NCI-H2196 (cell line): Measurements from ENCODE around the gene TAGLN3.

ENCODE experiments used
- DNase-seq: peaks from one replicate; lab custom pipeline; 2025; ENCODE audit not compliant: unreplicated experiment; lab: John Stamatoyannopoulos, UW

Gene TAGLN3

DNA sequence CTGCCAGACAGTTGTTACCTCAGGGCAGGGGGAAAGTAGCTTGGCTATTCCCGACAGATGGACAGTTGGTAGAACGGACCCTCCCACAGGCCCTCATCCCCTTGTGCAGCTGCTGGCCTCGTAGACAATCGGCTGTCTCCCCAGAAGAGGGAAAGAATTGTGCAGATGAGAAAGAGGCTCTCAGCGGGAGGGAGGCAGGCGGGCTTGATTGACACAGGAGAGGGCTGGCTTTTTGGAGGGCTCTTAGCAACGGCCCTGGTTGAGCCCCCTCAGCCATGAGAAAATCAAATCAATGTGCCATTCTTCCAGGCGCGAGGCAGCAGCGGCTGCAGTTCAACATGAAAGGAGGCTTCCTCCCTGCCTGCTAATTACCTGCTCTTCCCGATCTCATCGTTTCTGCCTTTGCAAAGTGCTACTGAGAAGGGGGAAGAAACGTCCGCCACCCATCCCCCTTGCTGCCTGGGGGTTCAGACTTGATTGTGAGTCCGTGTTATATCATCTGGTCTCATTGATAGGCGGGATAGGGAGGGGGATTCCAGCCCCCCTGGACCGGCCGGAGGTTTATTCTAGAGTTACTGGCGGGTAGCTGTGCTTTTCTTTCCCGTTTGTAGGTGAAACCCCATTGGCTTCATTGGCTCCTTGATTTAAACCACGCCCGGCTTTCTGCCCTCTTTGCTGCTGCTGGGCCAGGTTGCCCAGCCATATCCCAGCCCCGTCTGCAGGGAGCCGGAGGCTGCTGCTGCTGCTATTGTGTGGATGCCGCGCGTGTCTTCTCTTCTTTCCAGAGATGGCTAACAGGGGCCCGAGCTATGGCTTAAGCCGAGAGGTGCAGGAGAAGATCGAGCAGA lies at the start of gene TAGLN3:
TAGLN3 (plus strand) TSS at position 287 of the 848 bp plus-strand sequence; CDS start at position 788, 501 bp downstream.
- DNase-seq: peak; percentile 53

DNA sequence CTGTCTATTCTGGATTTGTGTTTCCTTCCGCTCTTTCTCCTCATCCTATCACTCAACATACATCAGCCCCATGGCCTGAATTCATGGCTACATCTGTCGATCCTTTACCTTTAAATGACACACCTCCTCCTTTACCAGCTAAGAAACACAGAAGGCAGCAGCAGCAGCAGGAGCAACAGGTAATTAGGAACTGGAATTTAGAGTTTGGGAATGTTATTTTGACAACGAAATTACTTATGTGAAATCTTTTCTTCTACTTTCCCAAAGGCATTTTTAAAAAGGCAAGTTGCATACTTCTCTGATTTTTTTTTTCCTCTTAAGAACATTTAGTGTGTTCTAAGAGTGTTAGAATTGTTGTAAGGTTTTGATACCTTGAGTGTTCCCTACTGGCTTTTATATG lies 49.0 kb upstream of the TAGLN3 start:
- no peak for DNase-seq

DNA sequence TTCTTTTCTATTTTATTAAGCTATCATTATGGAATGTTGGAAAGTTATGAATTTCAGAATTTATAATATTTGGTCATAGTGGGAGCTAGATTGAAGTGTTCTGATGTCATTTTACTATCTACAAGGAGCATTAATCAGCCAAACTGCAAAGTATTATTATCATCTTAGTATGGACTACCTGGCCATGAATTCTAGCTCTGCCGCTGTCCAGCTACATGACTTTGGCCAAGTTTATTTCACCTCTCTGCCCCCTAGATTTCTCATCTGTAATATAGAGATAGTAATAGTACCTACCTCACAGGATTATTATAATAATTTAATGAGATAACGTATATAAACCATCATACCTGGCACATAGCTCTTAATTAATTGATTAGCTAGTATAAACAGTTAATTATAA lies 47.7 kb upstream of the TAGLN3 start:
- DNase-seq: no peak

DNA sequence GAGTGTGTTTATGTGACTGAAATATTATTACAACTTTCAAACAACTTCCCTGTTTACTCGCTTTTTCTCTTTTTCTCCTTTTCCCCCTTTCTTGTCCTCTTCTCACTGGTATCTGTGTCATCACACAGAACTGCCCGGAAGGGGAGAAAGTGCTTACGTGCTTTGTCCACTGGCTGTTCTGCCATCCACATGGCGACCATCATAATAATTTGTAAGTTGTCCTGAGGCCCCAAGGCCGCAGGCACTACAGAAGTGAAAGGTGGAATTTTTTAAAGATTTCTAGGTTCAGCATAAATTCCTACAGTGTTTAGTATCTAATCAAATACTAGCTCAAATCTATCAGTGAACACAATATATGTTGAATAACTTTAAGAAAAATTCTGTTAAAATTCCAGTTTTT lies 46.6 kb upstream of the TAGLN3 start:
- DNase-seq: no peak

GRCh38 chr3:111952866-111953450 lies 45.8 kb upstream of the TAGLN3 start:
- no peak for DNase-seq

DNA sequence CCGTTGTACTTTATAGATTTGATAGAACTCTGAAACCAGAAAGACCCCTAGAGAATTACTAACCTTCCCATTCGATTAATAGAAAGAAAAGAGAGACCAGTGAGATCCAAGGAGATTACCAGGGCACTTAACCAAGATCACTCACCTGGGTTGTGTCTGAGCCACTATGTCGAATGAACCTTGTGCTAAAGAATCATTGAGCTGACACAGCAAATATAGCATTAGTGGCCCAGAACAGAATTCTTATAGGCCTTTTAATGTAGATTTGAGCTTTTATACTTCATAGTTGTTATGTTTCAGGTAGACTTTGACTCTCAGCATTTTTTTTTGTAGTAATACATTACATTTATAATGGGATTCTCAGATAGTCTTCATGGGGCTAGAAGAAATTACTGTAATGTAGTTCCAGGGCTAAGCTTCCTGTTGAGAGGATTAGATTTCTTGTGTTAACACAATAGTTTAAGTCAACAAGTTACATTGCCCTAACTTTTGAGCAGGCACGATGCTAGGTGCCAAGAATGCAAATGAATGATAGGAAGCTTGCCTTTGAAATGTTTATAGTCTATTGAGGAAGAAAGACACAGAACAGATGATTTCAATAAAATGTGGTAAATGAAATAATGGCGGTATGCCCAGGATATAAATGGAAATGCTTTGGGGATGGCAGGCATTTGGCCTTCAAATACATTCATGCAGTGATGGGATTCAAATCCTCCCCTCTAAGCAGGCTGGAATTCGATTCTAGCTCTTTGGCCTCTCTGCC lies 44.3 kb upstream of the TAGLN3 start:
- DNase-seq: peak; percentile 19

DNA sequence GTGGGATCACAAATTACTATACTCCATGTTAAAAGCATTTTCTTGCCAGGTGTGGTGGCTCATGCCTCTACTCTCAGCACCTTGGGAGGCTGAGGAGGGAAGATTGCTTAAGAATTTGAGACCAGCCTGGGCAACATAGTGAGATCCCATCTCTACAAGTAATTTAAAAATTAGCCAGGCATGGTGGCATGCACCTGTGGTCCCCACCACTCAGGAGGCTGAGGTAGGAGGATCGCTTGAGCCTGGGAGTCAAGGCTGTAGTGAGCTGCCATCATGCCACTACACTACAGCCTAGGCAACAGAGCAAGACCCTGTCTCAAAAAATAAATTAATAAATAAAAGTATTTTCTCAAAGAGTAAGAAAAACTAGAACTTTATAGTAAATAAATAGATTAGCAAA lies 42.8 kb upstream of the TAGLN3 start:
- DNase-seq: no peak

DNA sequence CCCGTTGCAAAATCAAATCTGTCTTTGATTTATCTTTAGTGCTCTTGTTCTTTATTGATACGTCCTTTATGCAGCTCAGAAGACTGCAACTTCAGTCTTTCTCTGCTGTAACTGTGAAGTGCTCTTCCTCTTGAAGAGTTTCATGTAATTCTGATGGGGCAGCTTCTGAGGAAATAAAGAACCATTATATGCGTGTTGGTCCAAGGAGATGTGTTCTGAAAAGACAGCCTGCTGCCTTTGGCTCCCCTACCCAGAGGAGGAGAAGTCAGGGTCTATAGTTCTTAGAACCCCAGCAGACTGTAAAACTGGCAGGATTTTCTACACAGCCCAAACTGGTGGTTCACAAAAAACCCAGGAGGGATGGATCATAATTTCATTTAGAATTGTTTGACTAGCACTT lies 42.3 kb upstream of the TAGLN3 start:
- DNase-seq: no peak

DNA sequence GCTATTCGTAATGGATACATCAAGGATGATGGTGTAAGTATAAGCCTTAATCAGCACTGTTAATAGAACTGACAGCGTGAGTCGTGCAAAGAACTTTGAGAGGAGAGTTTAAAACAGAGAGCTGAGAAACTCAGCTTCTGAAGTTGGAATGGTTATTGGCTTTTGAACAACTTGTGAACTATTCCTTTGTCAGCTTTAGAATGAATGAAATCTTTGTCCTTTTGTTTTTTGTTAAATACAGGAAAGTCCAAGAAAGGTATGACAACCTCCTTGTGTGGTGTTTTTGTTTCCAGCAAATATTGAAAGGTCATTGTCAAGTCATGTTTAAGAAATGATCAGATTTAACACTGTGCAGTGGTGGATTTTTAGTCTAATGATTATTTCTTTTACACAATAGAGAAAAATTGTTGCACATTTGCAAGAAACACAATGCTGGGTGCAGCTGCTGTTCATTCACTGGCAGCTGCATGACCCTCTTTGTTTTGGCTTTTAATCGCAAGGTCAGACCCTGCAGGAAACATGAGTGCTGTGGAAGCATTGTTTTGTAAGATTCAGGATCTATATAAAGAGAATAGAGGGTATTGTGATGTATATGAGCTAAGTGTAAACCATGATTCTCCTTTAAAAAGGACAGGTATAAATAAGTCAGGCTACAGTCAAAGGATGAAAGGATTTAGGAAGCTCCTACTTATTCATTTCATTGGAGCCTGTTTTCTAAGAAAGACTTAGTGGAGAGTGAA lies 41.6 kb upstream of the TAGLN3 start:
- DNase-seq: peak; percentile 16

GRCh38 chr3:111961461-111962164 lies 37.1 kb upstream of the TAGLN3 start:
- no peak for DNase-seq

GRCh38 chr3:111963424-111963823 lies 35.3 kb upstream of the TAGLN3 start:
- DNase-seq: no peak

GRCh38 chr3:111965484-111965883 lies 33.2 kb upstream of the TAGLN3 start:
- DNase-seq: no peak

GRCh38 chr3:111967068-111967467 lies 31.7 kb upstream of the TAGLN3 start:
- DNase-seq: no peak

- peak; percentile 93 for DNase-seq
These were observed 31.0 kb upstream of the TAGLN3 start for GRCh38 chr3:111967651-111968274.

DNA sequence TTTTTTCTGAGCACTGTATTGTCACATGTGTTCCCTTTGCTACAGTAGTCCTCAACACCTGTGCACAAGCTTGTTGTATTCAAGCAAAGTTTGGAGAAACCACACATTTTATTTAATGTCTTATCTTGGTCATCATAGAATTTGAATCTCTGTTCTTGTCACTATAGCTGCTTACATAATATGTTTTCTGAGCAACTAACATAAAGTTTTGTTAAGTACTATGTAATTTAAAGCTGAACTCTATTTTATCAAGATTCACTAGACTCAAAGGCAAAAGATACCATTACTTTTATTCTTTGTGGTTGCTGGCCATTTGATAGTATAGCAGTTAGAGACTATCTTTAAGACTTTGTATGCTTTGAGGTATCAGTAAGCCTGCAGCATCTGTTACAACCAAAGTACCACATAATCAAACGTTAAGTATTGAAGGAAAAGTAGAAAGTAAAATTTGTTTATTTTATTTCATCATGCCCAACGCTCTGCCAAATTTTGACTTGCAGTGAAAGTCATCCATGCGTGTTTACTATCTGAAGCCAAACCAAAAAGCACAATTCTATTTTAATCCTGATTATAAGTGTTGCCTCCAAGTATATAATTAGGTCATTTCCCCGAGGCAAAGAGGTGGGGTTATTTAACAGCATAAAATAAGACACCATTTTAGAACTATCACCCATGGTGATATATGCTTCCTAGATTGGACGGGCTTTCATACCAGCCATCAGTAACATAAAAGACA lies 30.2 kb upstream of the TAGLN3 start:
- DNase-seq: no peak

DNA sequence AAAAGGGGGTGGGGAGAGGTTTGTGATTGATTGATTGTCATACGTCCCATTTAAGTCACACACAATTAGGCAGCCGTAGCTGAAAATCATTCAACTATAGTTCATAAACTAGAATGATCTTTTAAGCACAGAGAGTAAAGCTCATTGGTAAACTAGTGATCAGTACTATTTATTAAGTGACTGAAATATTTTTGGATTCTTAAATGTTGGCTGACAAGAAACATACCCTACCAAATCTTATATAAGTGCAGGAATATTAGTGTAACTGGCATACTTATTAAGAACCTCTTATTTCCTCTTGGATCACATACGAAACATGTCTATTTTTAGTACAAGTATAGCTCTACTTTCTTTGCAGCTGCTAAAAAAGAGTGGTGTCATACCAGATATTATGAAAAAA lies 28.3 kb upstream of the TAGLN3 start:
- no peak for DNase-seq

DNA sequence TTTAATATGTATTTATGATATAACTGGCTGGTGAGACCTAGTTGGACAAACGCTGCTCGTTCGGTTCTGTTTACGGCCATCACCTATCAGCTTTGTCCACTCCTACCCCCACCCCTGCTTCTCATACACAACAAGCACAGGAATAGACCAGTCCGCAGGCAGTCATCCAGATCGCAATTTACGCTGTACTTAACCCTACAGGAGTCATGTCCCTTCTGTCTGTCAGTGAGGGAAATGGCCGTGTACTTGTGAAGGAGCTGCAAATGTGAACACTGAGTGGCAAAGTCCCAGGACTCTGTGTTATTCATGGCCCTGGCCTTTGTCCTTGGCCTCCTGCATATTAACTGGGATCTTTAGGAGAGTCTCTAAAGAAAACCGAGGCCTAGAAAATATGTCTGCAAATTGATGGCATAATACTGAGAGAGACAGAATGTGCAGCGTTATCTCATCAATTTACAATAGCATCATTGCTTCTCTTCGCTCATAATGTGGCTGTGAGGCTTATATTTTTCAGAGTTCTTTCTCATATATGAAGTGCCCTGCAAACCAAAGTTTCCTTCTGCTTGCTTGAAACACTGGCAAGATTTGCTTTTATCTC lies 27.1 kb upstream of the TAGLN3 start:
- no peak for DNase-seq

GRCh38 chr3:111972891-111973290 lies 25.8 kb upstream of the TAGLN3 start:
- DNase-seq: no peak

DNA sequence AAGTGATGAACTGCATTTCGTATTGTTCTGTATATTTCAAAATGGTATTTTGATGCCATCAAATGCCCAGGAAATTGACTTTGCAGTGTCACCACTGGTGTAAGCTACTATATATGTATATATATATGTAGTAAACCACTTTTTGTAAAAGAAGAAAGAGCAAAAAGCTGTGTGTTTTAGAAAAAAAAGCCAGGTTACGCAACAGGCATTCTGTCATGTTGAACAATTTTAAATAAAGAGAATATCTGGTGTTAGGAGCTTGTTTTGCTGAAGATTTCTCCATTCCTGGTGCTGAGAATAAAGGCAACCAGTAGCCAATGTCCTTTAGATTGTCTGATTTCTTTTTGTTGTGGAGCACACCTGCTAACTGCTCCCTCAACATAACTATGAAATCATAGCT lies 23.6 kb upstream of the TAGLN3 start:
- no peak for DNase-seq
